Measurements from ENCODE around the gene RAD51AP2.
"Not testable (repeated sequence)": the region's sequence is repeated elsewhere in the genome, so short reads cannot be mapped to it uniquely, and the experiment has no call there.

The RAD51AP2 gene
- long read RNA-seq, result 0 reads

- H3K4me3 ChIP-seq (replicated peaks; ENCODE audit: insufficient read depth, low read length), result no peak within 1 kb of the TSS
- H3K27me3 ChIP-seq (ENCODE audit: insufficient read depth, poor library complexity, severe bottlenecking), result peaks cover 19% of the 10 kb centered on the region
- DNase-seq (ENCODE audit: low read depth in 1 of 2, low spot score in 1 of 2), result no peak
- TF ChIP-seq GABPA (IDR thresholded peaks at IDR 0.05; ENCODE audit: low read depth), result no peak
- TF ChIP-seq POLR2AphosphoS5 (IDR thresholded peaks at IDR 0.05; ENCODE audit: low read depth), result no peak
- TF ChIP-seq REST (IDR thresholded peaks at IDR 0.05; ENCODE audit: insufficient replicate concordance, low read depth), result no peak
- TF ChIP-seq CTCF (IDR thresholded peaks at IDR 0.05; ENCODE audit: insufficient read depth, low read length), result no peak
- no peak for TF ChIP-seq SPI1 (IDR thresholded peaks at IDR 0.05; ENCODE audit: borderline replicate concordance, low read depth)
- H3K27ac ChIP-seq (replicated peaks), result no peak within 1 kb of the TSS
Measured at GRCh38 chr2:17518212-17519154, at the start of gene RAD51AP2. TSS of gene RAD51AP2 (minus strand) at chr2:17518440. CDS start at chr2:17518415, 25 bp downstream.

GRCh38 chr2:17565726-17566125, 47.5 kb upstream of the RAD51AP2 start:
- not testable (repeated sequence) for DNase-seq (ENCODE audit: low read depth in 1 of 2, low spot score in 1 of 2); H3K27ac ChIP-seq (replicated peaks); H3K4me3 ChIP-seq (replicated peaks; ENCODE audit: insufficient read depth, low read length); H3K27me3 ChIP-seq (ENCODE audit: insufficient read depth, poor library complexity, severe bottlenecking)

GRCh38 chr2:17558878-17559277, 40.6 kb upstream of the RAD51AP2 start:
- no peak overlapping the region for H3K27ac ChIP-seq (replicated peaks)
- no peak for DNase-seq (ENCODE audit: low read depth in 1 of 2, low spot score in 1 of 2)
- no peak for TF ChIP-seq POLR2AphosphoS5 (IDR thresholded peaks at IDR 0.05; ENCODE audit: low read depth)
- TF ChIP-seq GABPA (IDR thresholded peaks at IDR 0.05; ENCODE audit: low read depth), result no peak
- no peak for TF ChIP-seq REST (IDR thresholded peaks at IDR 0.05; ENCODE audit: insufficient replicate concordance, low read depth)
- H3K27me3 ChIP-seq (ENCODE audit: insufficient read depth, poor library complexity, severe bottlenecking), result peaks cover 2% of the 10 kb centered on the region
- no peak overlapping the region for H3K4me3 ChIP-seq (replicated peaks; ENCODE audit: insufficient read depth, low read length)

- no peak for DNase-seq (ENCODE audit: low read depth in 1 of 2, low spot score in 1 of 2)
- Histone ChIP-seq H3K27me3 (ENCODE audit: insufficient read depth, poor library complexity, severe bottlenecking) (peaks cover 2% of the 10 kb centered on the region), H3K4me3 (replicated peaks; ENCODE audit: insufficient read depth, low read length) (no peak overlapping the region), H3K27ac (replicated peaks) (no peak overlapping the region)
- no peak for TF ChIP-seq POLR2AphosphoS5 (IDR thresholded peaks at IDR 0.05; ENCODE audit: low read depth)
- no peak for TF ChIP-seq SPI1 (IDR thresholded peaks at IDR 0.05; ENCODE audit: borderline replicate concordance, low read depth)
Measured at GRCh38 chr2:17558053-17558452, 39.8 kb upstream of the RAD51AP2 start.

- H3K27ac ChIP-seq (replicated peaks), result no peak overlapping the region
Measured at GRCh38 chr2:17557596-17557995, 39.4 kb upstream of the RAD51AP2 start.

More at GRCh38 chr2:17557596-17557995, 39.4 kb upstream of the RAD51AP2 start:
- Histone ChIP-seq H3K4me3 (replicated peaks; ENCODE audit: insufficient read depth, low read length) (no peak overlapping the region), H3K27me3 (ENCODE audit: insufficient read depth, poor library complexity, severe bottlenecking) (peaks cover 2% of the 10 kb centered on the region)
- no peak for DNase-seq (ENCODE audit: low read depth in 1 of 2, low spot score in 1 of 2)
- no peak for TF ChIP-seq SPI1 (IDR thresholded peaks at IDR 0.05; ENCODE audit: borderline replicate concordance, low read depth)
- TF ChIP-seq POLR2AphosphoS5 (IDR thresholded peaks at IDR 0.05; ENCODE audit: low read depth), result no peak
- TF ChIP-seq REST (IDR thresholded peaks at IDR 0.05; ENCODE audit: insufficient replicate concordance, low read depth), result no peak
- no peak for TF ChIP-seq GABPA (IDR thresholded peaks at IDR 0.05; ENCODE audit: low read depth)
- TF ChIP-seq CTCF (IDR thresholded peaks at IDR 0.05; ENCODE audit: insufficient read depth, low read length), result no peak

Data from HL-60 (cell line).